Nephron progenitor cell (in vitro differentiated cells): ENCODE data around the gene RSPH1.
"Not testable (repeated sequence)": the region's sequence is repeated elsewhere in the genome, so short reads cannot be mapped to it uniquely, and the experiment has no call there.

Experiments
- DNase-seq: peaks from one replicate; pipeline ENCODE4 v3.0.0; 2021
- H3K27ac Mint-ChIP-seq: 2 replicates; pipeline ENCODE4 v1.8.0; 2021; ENCODE audit warnings: mild to moderate bottlenecking, moderate library complexity, mixed read lengths
- H3K27me3 Mint-ChIP-seq: 2 replicates; pipeline ENCODE4 v1.8.0; 2021; ENCODE audit warnings: mild to moderate bottlenecking, low read depth, mixed read lengths; ENCODE audit not compliant: poor library complexity
- H3K36me3 Mint-ChIP-seq: 2 replicates; pipeline ENCODE4 v1.8.0; 2021; ENCODE audit warnings: low read depth, mixed read lengths
- H3K4me1 Mint-ChIP-seq: 2 replicates; pipeline ENCODE4 v1.8.0; 2021; ENCODE audit warnings: mixed read lengths
- H3K4me3 Mint-ChIP-seq: 2 replicates; pipeline ENCODE4 v1.8.0; 2021; ENCODE audit warnings: mild to moderate bottlenecking, moderate library complexity, mixed read lengths
- H3K9me3 Mint-ChIP-seq: 2 replicates; pipeline ENCODE4 v1.8.0; 2021; ENCODE audit warnings: mild to moderate bottlenecking, moderate library complexity, mixed read lengths
- CTCF ChIP-seq: fragments of 200-600 bp; sonication (generic); IDR thresholded peaks from 2 replicates; pipeline ENCODE4 v1.5.0; 2021; ENCODE audit warnings: antibody characterized with exemption

RSPH1 gene

GRCh38 chr21:42471716-42472330 is 24.2 kb downstream of the RSPH1 start:
- DNase-seq: no peak
- H3K4me3 Mint-ChIP-seq: no peak overlapping the region
- TF ChIP-seq CTCF: no peak
- peaks cover 23% of the 10 kb centered on the region for H3K27me3 Mint-ChIP-seq
- peak overlapping the region; percentile 18 for H3K27ac Mint-ChIP-seq
- peaks cover 52% of the 10 kb centered on the region for H3K4me1 Mint-ChIP-seq
- H3K9me3 Mint-ChIP-seq: no peaks in the 10 kb centered on the region
- H3K36me3 Mint-ChIP-seq: no peaks in the 10 kb centered on the region

- no peak for DNase-seq
- peaks cover 23% of the 10 kb centered on the region for H3K27me3 Mint-ChIP-seq
Measured at GRCh38 chr21:42471206-42471605, 24.8 kb downstream of the RSPH1 start.

GRCh38 chr21:42469726-42470125 is 26.3 kb downstream of the RSPH1 start:
- Mint-ChIP-seq H3K27me3 (peaks cover 23% of the 10 kb centered on the region), H3K4me1 (peaks cover 50% of the 10 kb centered on the region)
- H3K4me3 Mint-ChIP-seq, H3K9me3 Mint-ChIP-seq, DNase-seq, H3K27ac Mint-ChIP-seq, H3K36me3 Mint-ChIP-seq: not testable (repeated sequence)

More at GRCh38 chr21:42471206-42471605, 24.8 kb downstream of the RSPH1 start:
- Mint-ChIP-seq H3K36me3 (no peaks in the 10 kb centered on the region), H3K9me3 (no peaks in the 10 kb centered on the region), H3K4me3 (no peak overlapping the region), H3K27ac (peak overlapping the region; percentile 18), H3K4me1 (peaks cover 52% of the 10 kb centered on the region)
- TF ChIP-seq CTCF: no peak

- no peak overlapping the region for H3K27ac Mint-ChIP-seq
- H3K27me3 Mint-ChIP-seq: peaks cover 19% of the 10 kb centered on the region
- H3K4me3 Mint-ChIP-seq: no peak overlapping the region
Measured at GRCh38 chr21:42469272-42469671, 26.8 kb downstream of the RSPH1 start.

DNA sequence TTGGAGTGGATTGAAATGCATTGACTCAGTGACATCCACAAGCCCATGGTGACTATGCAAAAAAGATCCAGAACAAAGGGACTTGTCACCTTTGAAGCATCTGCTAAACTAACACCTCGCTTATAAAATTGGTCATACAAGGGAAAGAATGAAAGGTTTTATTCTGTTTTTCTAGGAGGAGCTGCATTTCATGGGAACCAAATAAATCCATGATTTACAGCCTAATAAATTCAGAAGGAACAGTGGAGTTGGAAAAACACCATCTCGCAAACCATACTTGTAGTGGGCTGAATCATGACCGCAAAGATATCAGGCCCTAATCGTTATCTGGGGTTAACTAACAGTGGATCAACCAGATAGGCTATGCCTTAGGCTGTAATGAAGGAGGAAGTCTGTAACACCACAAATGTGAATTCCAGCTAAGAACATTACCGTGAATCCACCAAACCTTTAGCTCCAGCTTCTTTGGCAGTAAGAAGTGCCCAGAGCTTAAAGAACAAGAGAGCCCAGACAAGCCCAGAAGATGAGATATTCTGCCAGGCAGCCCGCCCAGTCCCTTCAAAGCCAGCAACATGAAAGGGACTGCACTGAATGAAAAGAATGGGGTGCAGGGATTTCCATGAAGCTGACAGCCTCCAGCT is 27.4 kb downstream of the RSPH1 start:
- H3K4me1 Mint-ChIP-seq: peaks cover 44% of the 10 kb centered on the region
- H3K9me3 Mint-ChIP-seq: no peaks in the 10 kb centered on the region
- TF ChIP-seq CTCF: no peak
- H3K36me3 Mint-ChIP-seq: no peaks in the 10 kb centered on the region
- H3K27me3 Mint-ChIP-seq: peaks cover 19% of the 10 kb centered on the region
- no peak overlapping the region for H3K27ac Mint-ChIP-seq
- no peak overlapping the region for H3K4me3 Mint-ChIP-seq
- DNase-seq: no peak

More at GRCh38 chr21:42469272-42469671, 26.8 kb downstream of the RSPH1 start:
- TF ChIP-seq CTCF: no peak
- DNase-seq: no peak
- H3K36me3 Mint-ChIP-seq: no peaks in the 10 kb centered on the region
- peaks cover 45% of the 10 kb centered on the region for H3K4me1 Mint-ChIP-seq
- no peaks in the 10 kb centered on the region for H3K9me3 Mint-ChIP-seq

DNA sequence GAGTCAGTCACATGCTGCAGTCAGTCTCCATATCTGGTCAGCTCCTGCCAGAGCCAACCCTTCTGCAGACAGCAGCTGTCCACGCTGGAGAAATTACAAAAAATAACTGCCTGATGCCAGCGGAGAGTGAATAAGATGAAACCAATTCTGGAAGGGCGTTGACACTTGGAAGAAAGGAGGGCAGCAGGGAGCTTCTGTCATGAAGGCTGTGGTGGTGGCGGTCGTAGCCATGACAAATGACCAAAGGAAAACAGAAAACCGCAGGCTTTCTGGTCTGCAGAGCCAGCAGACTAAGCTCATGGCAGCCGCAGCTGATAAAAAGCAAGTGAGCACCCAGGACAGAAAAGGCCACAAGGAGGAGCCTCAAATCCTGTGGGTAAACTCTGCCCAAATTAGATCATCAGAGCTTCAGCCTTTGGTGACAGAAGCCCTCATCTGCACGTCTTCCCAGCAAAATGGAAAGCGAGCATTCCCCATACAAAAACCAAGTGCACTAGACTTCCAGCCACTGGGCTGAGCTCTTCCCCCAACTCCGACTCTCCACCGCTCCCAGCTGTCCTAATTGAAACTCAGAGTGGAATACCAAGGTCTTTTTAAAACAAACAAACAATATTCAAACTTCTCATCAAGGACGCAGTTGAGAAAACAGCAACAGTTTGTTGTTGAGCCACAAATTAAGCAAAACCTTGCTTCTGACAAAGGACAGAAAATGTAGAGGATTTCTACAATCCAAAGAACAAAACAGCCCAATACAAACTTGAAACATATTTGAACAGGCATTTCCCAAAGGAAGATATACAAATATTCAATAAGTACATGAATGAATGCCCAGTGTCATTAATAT is 28.7 kb downstream of the RSPH1 start:
- Mint-ChIP-seq H3K4me1 (peaks cover 42% of the 10 kb centered on the region), H3K27me3 (peaks cover 13% of the 10 kb centered on the region), H3K27ac (peak overlapping the region; percentile 73), H3K4me3 (no peak overlapping the region), H3K36me3 (no peaks in the 10 kb centered on the region), H3K9me3 (no peaks in the 10 kb centered on the region)
- no peak for TF ChIP-seq CTCF
- no peak for DNase-seq
